Measurements from ENCODE around the gene CALML3.

CALML3 gene

DNA sequence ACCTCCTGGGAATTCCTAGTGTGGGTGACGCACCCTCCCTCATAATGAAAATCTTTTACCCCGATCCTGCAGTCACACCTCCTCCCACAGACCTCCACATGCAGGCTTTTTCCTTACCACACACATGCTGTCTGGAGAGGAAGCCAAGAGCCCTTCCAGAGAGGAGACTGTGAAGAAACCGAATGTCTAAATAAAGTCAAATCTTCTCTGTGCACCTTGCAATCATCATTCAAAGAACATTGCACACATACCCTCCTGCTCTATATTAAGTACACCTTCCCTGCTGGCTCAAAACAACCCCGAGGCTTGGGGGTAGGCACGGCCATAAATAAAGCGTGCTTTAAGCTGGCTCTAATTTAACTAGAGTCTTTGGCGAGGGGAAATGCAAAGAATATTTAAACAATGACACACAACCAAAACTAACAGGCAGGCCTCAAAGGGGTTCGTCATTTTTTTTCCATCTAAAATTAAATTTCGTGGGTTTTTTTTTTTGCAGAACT lies 34.9 kb downstream of the CALML3 start:
- TF ChIP-seq NFIC (IDR thresholded peaks at IDR 0.05) (no peak), USF1 (IDR thresholded peaks at IDR 0.05) (no peak), FOXM1 (IDR thresholded peaks at IDR 0.05; ENCODE audit: borderline replicate concordance, low read depth) (no peak)

DNA sequence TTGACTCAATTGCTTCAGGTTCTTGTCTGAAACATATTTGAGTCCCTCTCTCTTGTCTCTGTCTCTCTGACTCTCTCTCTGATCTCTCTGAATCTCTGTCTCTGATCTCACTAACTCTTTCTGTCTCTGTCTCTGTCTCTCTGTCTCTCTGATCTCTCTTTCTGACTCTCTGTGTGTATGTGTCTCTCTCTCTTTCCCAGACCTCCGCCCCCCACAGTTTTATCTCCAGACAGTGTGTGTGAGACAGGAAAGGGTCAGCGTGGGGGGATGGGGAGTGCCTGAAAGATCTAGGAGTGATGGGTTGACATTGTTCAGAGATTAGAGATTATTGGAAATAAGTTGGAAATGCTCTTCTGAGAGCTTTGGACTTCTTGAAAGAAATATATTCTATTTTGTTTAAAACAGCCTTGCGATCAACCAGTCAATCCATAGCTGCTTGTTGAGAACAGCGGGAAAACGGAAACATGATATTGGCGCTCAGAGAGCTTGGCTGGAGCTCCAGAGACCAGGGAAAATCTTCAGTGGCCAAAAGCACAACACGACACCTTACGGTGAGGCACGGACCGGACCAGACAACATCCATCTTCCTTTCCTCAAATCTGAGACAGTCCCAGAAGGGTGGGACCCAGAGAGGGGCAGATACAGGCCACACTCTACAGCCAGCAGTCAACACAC lies 35.5 kb downstream of the CALML3 start:
- TF ChIP-seq USF1 (IDR thresholded peaks at IDR 0.05) = no peak
- no peak for TF ChIP-seq CREB1 (IDR thresholded peaks at IDR 0.05; ENCODE audit: low read depth)
- no peak for TF ChIP-seq CEBPB (IDR thresholded peaks at IDR 0.05)
- TF ChIP-seq EGR1 (IDR thresholded peaks at IDR 0.05) = no peak
- TF ChIP-seq NFIC (IDR thresholded peaks at IDR 0.05) = no peak
- TF ChIP-seq TEAD4 (IDR thresholded peaks at IDR 0.05) = no peak
- no peak for TF ChIP-seq FOXM1 (IDR thresholded peaks at IDR 0.05; ENCODE audit: borderline replicate concordance, low read depth)
- no peak for TF ChIP-seq TAF1 (IDR thresholded peaks at IDR 0.05; ENCODE audit: low read depth)
- TF ChIP-seq TCF12 (IDR thresholded peaks at IDR 0.05; ENCODE audit: low read depth) = no peak
- TF ChIP-seq EP300 (IDR thresholded peaks at IDR 0.05; ENCODE audit: borderline replicate concordance) = no peak
- TF ChIP-seq RAD21 (IDR thresholded peaks at IDR 0.05; ENCODE audit: low read depth) = no peak
- TF ChIP-seq YY1 (IDR thresholded peaks at IDR 0.05; ENCODE audit: low read depth) = no peak
- TF ChIP-seq ZBTB7A (IDR thresholded peaks at IDR 0.05; ENCODE audit: low read depth) = no peak
- TF ChIP-seq, protein P1, sequence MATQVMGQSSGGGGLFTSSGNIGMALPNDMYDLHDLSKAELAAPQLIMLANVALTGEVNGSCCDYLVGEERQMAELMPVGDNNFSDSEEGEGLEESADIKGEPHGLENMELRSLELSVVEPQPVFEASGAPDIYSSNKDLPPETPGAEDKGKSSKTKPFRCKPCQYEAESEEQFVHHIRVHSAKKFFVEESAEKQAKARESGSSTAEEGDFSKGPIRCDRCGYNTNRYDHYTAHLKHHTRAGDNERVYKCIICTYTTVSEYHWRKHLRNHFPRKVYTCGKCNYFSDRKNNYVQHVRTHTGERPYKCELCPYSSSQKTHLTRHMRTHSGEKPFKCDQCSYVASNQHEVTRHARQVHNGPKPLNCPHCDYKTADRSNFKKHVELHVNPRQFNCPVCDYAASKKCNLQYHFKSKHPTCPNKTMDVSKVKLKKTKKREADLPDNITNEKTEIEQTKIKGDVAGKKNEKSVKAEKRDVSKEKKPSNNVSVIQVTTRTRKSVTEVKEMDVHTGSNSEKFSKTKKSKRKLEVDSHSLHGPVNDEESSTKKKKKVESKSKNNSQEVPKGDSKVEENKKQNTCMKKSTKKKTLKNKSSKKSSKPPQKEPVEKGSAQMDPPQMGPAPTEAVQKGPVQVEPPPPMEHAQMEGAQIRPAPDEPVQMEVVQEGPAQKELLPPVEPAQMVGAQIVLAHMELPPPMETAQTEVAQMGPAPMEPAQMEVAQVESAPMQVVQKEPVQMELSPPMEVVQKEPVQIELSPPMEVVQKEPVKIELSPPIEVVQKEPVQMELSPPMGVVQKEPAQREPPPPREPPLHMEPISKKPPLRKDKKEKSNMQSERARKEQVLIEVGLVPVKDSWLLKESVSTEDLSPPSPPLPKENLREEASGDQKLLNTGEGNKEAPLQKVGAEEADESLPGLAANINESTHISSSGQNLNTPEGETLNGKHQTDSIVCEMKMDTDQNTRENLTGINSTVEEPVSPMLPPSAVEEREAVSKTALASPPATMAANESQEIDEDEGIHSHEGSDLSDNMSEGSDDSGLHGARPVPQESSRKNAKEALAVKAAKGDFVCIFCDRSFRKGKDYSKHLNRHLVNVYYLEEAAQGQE (IDR thresholded peaks at IDR 0.05; ENCODE audit: low read depth) = no peak

DNA sequence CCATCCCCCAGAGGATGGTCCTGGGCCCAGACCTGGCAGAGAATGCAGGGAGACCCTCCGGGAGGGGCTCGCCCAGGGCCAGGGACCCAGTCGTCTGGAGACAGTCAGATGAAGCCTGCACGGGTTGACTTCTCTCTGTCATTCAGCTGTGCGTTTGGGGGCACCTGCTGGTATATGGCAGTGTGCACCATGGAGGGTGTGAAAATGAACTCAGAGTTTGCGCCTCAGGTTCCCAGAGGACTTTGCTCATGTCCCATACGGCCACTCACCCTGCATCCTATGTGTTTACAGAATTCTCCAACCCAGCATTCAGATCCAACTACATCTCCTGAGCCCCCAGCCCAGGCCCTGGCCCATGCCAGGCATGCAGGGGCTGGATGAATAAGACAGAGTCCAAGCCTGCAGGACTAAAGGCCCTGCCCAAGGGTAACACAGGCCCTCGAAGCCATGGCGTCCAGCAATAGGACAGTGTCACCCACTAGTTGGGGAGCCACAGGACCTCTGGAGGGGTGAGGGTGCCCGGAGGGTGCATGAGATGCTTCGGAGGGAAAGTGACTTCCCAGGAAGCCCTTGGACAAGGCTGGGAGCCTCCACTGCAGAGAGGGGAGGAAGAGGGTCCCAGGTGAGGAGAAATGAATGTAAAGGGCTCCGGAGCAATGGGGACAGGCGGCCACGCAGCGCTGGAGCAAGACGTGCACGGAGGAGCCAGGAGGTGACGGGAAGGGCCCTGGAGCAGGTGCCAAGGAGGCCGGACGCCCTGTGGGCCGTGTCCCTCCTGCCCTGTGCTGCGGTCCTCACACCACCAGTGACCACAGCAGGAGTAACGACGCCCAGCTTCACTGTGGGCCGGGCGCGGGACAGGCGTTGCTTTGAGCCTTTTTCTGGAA lies 36.3 kb downstream of the CALML3 start:
- TF ChIP-seq ZBTB7A (IDR thresholded peaks at IDR 0.05; ENCODE audit: low read depth) = no peak
- no peak for TF ChIP-seq TAF1 (IDR thresholded peaks at IDR 0.05; ENCODE audit: low read depth)
- TF ChIP-seq CREB1 (IDR thresholded peaks at IDR 0.05; ENCODE audit: low read depth) = no peak
- TF ChIP-seq EGR1 (IDR thresholded peaks at IDR 0.05) = no peak
- TF ChIP-seq YY1 (IDR thresholded peaks at IDR 0.05; ENCODE audit: low read depth) = no peak
- TF ChIP-seq FOXM1 (IDR thresholded peaks at IDR 0.05; ENCODE audit: borderline replicate concordance, low read depth) = no peak
- TF ChIP-seq NFIC (IDR thresholded peaks at IDR 0.05) = no peak
- no peak for TF ChIP-seq MAX (IDR thresholded peaks at IDR 0.05)
- no peak for TF ChIP-seq TEAD4 (IDR thresholded peaks at IDR 0.05)
- TF ChIP-seq, protein P1 (IDR thresholded peaks at IDR 0.05; ENCODE audit: low read depth) = no peak
- TF ChIP-seq TCF12 (IDR thresholded peaks at IDR 0.05; ENCODE audit: low read depth) = no peak
- no peak for TF ChIP-seq CEBPB (IDR thresholded peaks at IDR 0.05)
- TF ChIP-seq RAD21 (IDR thresholded peaks at IDR 0.05; ENCODE audit: low read depth) = no peak
- no peak for TF ChIP-seq EP300 (IDR thresholded peaks at IDR 0.05; ENCODE audit: borderline replicate concordance)
- no peak for TF ChIP-seq USF1 (IDR thresholded peaks at IDR 0.05)

DNA sequence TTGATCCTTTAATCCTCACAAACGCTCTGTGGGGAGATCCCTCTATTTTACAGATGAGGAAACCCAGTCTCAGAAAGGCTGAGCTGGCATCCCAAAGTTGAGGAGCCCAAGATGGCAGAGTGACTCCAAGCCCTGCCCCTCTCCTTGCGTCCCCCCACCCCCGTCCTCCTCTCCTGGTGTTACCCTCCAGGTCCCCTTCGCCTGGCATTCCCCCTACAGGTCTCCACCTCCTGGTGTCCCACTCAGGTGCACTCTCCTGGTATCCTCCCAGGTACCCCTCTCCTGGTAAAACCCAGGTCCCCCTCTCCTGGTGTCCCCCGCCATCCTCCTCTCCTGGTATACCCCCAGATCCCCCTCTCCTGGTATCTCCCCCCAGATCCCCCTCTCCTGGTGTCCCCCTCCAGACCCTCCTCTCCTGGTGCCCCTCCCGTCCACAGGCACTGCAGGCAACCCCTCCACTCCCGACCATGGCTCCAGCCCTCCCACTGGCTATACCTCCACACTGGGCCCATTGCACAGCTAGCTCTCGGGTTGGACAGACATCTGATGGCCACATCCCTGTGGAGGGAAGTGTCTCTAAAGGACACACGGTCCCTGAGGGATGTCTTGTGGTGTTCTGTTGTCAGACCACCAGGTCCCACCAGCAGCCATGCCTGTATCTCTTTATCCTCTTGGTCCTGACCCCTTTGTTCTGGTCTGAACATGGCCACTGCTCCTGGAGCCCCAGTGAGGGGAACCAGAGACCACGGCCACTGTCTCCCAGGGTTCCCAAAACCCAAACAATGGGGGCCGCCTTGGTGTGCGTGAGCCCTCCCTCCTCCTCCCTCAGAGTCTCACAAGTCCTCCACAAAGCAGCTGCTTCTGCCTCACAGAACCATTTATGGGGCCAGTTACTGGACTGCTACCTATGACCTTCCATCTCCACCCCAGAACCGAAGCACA lies 37.2 kb downstream of the CALML3 start:
- TF ChIP-seq USF1 (IDR thresholded peaks at IDR 0.05) (no peak), EP300 (IDR thresholded peaks at IDR 0.05; ENCODE audit: borderline replicate concordance) (no peak), CEBPB (IDR thresholded peaks at IDR 0.05) (no peak), FOXM1 (IDR thresholded peaks at IDR 0.05; ENCODE audit: borderline replicate concordance, low read depth) (no peak), NFIC (IDR thresholded peaks at IDR 0.05) (no peak), EGR1 (IDR thresholded peaks at IDR 0.05) (no peak), CREB1 (IDR thresholded peaks at IDR 0.05; ENCODE audit: low read depth) (no peak), YY1 (IDR thresholded peaks at IDR 0.05; ENCODE audit: low read depth) (no peak), ZBTB7A (IDR thresholded peaks at IDR 0.05; ENCODE audit: low read depth) (no peak), MAX (IDR thresholded peaks at IDR 0.05) (no peak), TAF1 (IDR thresholded peaks at IDR 0.05; ENCODE audit: low read depth) (no peak), TCF12 (IDR thresholded peaks at IDR 0.05; ENCODE audit: low read depth) (no peak)
- TF ChIP-seq, protein P1 (IDR thresholded peaks at IDR 0.05; ENCODE audit: low read depth) = no peak

Data from Ishikawa (cell line).